Right lobe of liver (tissue), 6 donors: Measurements from ENCODE around the gene HS6ST2. TPM values are rescaled to one million over a fixed set of nuclear protein-coding genes. Genes with fewer than 3 reads are reported as not detected.
A peak's percentile ranks its signal among the peaks of the same experiment; 100 is the strongest.

Source experiments
- ATAC-seq, 4 donors: fragments of 200-7000 bp; cut with Tn5 transposase; one replicate each; pipeline ENCODE4 v1.9.1; 2020; ENCODE audit warnings: mild to moderate bottlenecking in 4 of 4, moderate library complexity in 4 of 4
- DNase-seq, 3 donors: peaks; one replicate each; pipeline ENCODE4 v3.0.0-alpha.2; 2020
- H3K27ac ChIP-seq, 3 donors: fragments of 200-600 bp; one replicate each; pipeline ENCODE4 v1.8.0; 2022
- H3K27me3 ChIP-seq, 2 donors: fragments of 200-600 bp; one replicate each; pipeline ENCODE4 v1.8.0; 2022
- H3K36me3 ChIP-seq, 4 donors: fragments of 200-600 bp; sonication (generic) in 1 of 4; one replicate each; pipeline versions ENCODE4 v1.5.1 to v1.8.0; 2017 to 2022; ENCODE audit warnings: control low read depth in 1 of 4
- H3K4me1 ChIP-seq, 4 donors: fragments of 200-600 bp; sonication (generic) in 1 of 4; one replicate each; pipeline versions ENCODE4 v1.5.1 to v1.8.0; 2017 to 2022; ENCODE audit warnings: control low read depth in 1 of 4
- H3K4me3 ChIP-seq, 3 donors: fragments of 200-600 bp; one replicate each; pipeline ENCODE4 v1.8.0; 2022
- H3K9me3 ChIP-seq, 4 donors: fragments of 200-600 bp; sonication (generic) in 1 of 4; one replicate each; pipeline versions ENCODE4 v1.5.1 to v1.8.0; 2017 to 2022; ENCODE audit warnings: control low read depth in 1 of 4
- CTCF ChIP-seq, 4 donors: fragments of 200-600 bp in 3 of 4; fragments of 450-650 bp in 1 of 4; IDR thresholded peaks; one replicate each; pipeline versions ENCODE4 v1.5.1 to v1.8.0; 2016 to 2022; ENCODE audit warnings: antibody characterized with exemption in 4 of 4, mild to moderate bottlenecking in 2 of 4
- POLR2A ChIP-seq: fragments of 450-650 bp; IDR thresholded peaks from one replicate; pipeline ENCODE4 v1.6.1; 2017; ENCODE audit warnings: antibody characterized with exemption, mild to moderate bottlenecking
- WGBS: methylation state at CpG from one replicate; pipeline ENCODE4 v1.1.6; 2018; ENCODE audit warnings: low coverage, low lambda C conversion rate; ENCODE audit not compliant: insufficient coverage; ENCODE audit errors: missing lambda C conversion rate; 5-methylcytosine and 5-hydroxymethylcytosine counted together
- intact Hi-C, 2 donors: fragments of 100-400 bp; cut with DNase I; formaldehyde crosslinking; loops; one replicate each; pipeline versions ENCODE4 v1.11.2 to v1.14.1; 2022
- total RNA-seq, 6 experiments: library from RNA; depleted of rRNA in 2 of 6; stranded (reverse); fragments of >200 nt in 2 of 6; fragmentation: NEBNext Ultra II Directional in 3 of 6; extraction: Animal tissue kit (Norgen Biotek cat#: 25700) in 3 of 6; gene quantifications; one replicate each; pipeline versions ENCODE4 v1.1.0 to v1.2.4, GENCODE V29; 2016 to 2023
- donor health status: DM: no; HTN: yes; CAD: no.
- donor health status: DM: no; HTN: no; CAD: no.
- donor health status: DM: no; HTN: no; CAD: no.
- donor health status: DM: no; HTN: yes; CAD: no.
- donor health status: DM: no; HTN: yes; CAD: no.

HS6ST2 gene
- total RNA-seq, 6 experiments from 2014 or later: 0.09 TPM; not detected in 5

GRCh38 chrX:132956421-132957210 is 1.8 kb downstream of the HS6ST2 start:
- TF ChIP-seq POLR2A: no peak
- TF ChIP-seq CTCF (IDR thresholded peaks at IDR 0.05): no peak
- ATAC-seq (no peak), DNase-seq (no peak)
- no peaks in the 10 kb centered on the region for H3K4me1 ChIP-seq
- peaks cover 0 to 9% of the 10 kb centered on the region in 2 donors for H3K27me3 ChIP-seq
- intact Hi-C loops: no loop called here
- 43% methylated on average over 8 of the region's 83 CpGs for WGBS
- H3K4me3 ChIP-seq: peak overlapping the region in 1 of 3 donors; percentile 10
- no peak overlapping the region for H3K27ac ChIP-seq
- no peaks in the 10 kb centered on the region for H3K9me3 ChIP-seq
- no peaks in the 10 kb centered on the region for H3K36me3 ChIP-seq

- Histone ChIP-seq H3K27me3 (peaks cover 0 to 9% of the 10 kb centered on the region in 2 donors), H3K4me1 (no peaks in the 10 kb centered on the region), H3K36me3 (no peaks in the 10 kb centered on the region), H3K9me3 (no peaks in the 10 kb centered on the region), H3K4me3 (no peak overlapping the region), H3K27ac (no peak overlapping the region)
- intact Hi-C loops: no loop called here
- DNase-seq (no peak), ATAC-seq (no peak)
- WGBS: 28% methylated on average over 6 of the region's 11 CpGs
- TF ChIP-seq POLR2A (no peak), CTCF (IDR thresholded peaks at IDR 0.05) (no peak)
Observed at GRCh38 chrX:132955690-132956089, 2.7 kb downstream of the HS6ST2 start.

- WGBS: 61% methylated on average over 3 of the region's 3 CpGs
- no peaks in the 10 kb centered on the region for H3K9me3 ChIP-seq
- intact Hi-C loops: no loop called here
- no peak overlapping the region for H3K4me3 ChIP-seq
- no peaks in the 10 kb centered on the region for H3K4me1 ChIP-seq
- no peak for DNase-seq
- no peak overlapping the region for H3K27ac ChIP-seq
- peaks cover 0 to 9% of the 10 kb centered on the region in 2 donors for H3K27me3 ChIP-seq
- ATAC-seq: no peak
- TF ChIP-seq POLR2A: no peak
- TF ChIP-seq CTCF (IDR thresholded peaks at IDR 0.05): no peak
- H3K36me3 ChIP-seq: no peaks in the 10 kb centered on the region
Observed at GRCh38 chrX:132954323-132954722, 4.1 kb downstream of the HS6ST2 start.

GRCh38 chrX:132953354-132953753 is 5.1 kb downstream of the HS6ST2 start:
- ATAC-seq: no peak
- no peaks in the 10 kb centered on the region for H3K4me1 ChIP-seq

More at GRCh38 chrX:132953354-132953753, 5.1 kb downstream of the HS6ST2 start:
- H3K36me3 ChIP-seq: no peaks in the 10 kb centered on the region
- intact Hi-C loops: no loop called here
- no peak overlapping the region for H3K27ac ChIP-seq
- WGBS: 67% methylated on average over 5 of the region's 7 CpGs
- DNase-seq: no peak
- no peak for TF ChIP-seq POLR2A
- TF ChIP-seq CTCF (IDR thresholded peaks at IDR 0.05): no peak
- no peaks in the 10 kb centered on the region for H3K9me3 ChIP-seq
- H3K4me3 ChIP-seq: no peak overlapping the region
- H3K27me3 ChIP-seq: peaks cover 0 to 9% of the 10 kb centered on the region in 2 donors
